Esophagus squamous epithelium (tissue), 4 donors: ENCODE data around the gene RASGEF1C.

ENCODE experiments used
- CTCF ChIP-seq, 6 experiments: fragments of 450-650 bp in 4 of 6; fragments of 200-600 bp in 2 of 6; sonication (generic) in 2 of 6; IDR thresholded peaks; one replicate each; pipeline ENCODE4 v1.5.1; 2016 to 2019; ENCODE audit warnings: antibody characterized with exemption in 6 of 6, mild to moderate bottlenecking in 4 of 6, moderate library complexity in 4 of 6
- POLR2A ChIP-seq, 4 donors: fragments of 450-650 bp; IDR thresholded peaks; one replicate each; pipeline ENCODE4 v1.6.1; 2017; ENCODE audit warnings: antibody characterized with exemption in 4 of 4, mild to moderate bottlenecking in 4 of 4, moderate library complexity in 3 of 4

GRCh38 chr5:180180846-180181245 lies 28.2 kb downstream of the RASGEF1C start:
- TF ChIP-seq CTCF (IDR thresholded peaks at IDR 0.05) (no peak), POLR2A (IDR thresholded peaks at IDR 0.05) (no peak)
